Coronary artery (tissue), 2 donors: ENCODE measurements around the gene TSPYL4.

ENCODE experiments used
- DNase-seq: peaks from one replicate; pipeline ENCODE4 v3.0.0-alpha.2; 2017; ENCODE audit warnings: low spot score
- H3K27ac ChIP-seq, 2 donors: fragments of 200-600 bp; sonication (generic); one replicate each; pipeline ENCODE4 v1.5.1; 2016 to 2019
- H3K4me3 ChIP-seq: fragments of 200-600 bp; sonication (generic); 2 replicates; pipeline ENCODE4 v1.5.1; 2016; ENCODE audit warnings: mild to moderate bottlenecking, moderate library complexity
- TF ChIP-seq, protein P1 (sequence below): fragments of 200-600 bp; sonication (generic); IDR thresholded peaks from one replicate; pipeline ENCODE4 v1.5.1; 2019; ENCODE audit warnings: antibody characterized with exemption

TSPYL4 gene

DNA sequence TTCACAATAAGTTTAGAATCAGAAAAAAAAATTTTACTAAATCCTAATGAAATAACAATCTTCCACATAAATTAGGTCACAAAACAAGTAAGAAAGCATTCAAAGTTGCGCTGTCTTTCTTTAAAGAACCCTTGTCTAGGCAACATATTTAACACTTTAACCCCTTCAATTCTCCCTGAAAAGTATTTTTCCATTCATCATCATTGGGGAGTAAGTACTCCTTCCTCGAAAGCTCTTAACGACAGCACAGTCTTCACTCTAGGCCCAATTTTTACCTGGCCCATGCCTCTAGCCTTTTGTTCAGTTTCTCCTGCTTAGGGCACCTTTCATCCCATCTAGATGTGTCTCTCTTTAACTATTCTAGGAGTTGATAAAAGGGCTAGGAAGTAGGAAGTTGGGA lies 23.2 kb upstream of the TSPYL4 start:
- Histone ChIP-seq H3K4me3 (peak overlapping the region; percentile 97), H3K27ac (peak overlapping the region in 1 of 2 donors; percentile 18)
- TF ChIP-seq, protein P1, sequence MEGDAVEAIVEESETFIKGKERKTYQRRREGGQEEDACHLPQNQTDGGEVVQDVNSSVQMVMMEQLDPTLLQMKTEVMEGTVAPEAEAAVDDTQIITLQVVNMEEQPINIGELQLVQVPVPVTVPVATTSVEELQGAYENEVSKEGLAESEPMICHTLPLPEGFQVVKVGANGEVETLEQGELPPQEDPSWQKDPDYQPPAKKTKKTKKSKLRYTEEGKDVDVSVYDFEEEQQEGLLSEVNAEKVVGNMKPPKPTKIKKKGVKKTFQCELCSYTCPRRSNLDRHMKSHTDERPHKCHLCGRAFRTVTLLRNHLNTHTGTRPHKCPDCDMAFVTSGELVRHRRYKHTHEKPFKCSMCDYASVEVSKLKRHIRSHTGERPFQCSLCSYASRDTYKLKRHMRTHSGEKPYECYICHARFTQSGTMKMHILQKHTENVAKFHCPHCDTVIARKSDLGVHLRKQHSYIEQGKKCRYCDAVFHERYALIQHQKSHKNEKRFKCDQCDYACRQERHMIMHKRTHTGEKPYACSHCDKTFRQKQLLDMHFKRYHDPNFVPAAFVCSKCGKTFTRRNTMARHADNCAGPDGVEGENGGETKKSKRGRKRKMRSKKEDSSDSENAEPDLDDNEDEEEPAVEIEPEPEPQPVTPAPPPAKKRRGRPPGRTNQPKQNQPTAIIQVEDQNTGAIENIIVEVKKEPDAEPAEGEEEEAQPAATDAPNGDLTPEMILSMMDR, result no peak
- DNase-seq, result no peak

DNA sequence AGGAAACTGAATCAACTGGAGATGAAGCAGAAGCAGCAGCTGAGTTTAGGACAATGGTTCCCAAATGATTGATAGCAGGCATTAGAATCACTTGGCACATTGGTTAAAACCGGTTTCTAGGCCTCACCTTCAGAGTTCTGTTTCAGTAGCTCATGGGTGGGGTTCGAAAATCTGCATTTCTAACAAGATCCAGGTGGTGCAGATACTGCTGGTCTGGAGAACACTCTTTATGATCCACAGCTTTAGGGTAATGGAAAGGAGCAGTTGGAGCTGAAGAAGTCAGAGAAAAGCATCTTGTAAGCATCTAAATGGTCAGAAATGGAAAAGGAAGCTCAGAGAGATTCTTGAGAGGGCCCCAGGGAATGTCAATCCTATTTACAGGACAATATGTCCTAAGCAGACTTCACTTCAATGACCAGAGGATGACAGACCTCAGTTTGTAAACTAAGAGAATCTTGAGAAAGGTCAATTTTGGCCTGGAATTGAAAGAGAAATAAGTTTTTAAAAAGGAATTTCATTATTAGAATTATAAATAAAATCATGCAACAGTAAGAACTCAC lies 17.4 kb upstream of the TSPYL4 start:
- H3K27ac ChIP-seq, result no peak overlapping the region
- TF ChIP-seq, protein P1, result no peak

DNA sequence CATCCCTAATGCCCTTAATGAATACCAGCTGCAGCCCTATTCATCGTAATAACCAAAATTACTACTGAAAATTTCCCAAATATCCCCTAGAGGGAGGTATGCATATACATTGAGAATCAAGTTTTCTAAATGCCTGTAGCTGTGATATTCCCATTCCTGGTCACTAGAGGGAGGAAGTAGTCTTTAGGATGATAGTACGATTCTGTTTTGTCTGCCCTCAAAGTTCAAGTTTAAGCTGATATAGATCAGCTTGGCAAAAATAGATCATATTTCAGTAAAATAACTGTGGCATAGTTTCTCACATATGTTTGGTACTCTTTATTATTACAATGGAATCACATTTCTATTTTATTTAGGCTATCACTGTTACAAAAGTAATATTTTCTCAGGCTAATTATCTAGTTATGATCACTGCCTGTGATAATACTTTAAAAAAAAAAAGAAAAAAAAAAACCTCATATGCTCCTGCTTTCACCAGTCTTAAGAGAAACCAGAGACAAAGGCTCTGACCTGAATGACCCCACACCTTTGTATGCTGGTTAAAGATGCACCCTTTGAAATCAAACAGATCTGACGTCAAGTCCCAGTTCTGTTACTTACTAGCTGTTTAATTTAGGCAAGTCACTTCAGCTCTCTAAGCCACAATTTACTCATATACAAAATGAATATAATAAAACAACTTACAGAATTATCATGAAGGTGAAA lies 14.9 kb upstream of the TSPYL4 start:
- TF ChIP-seq, protein P1, result peak; percentile 50
- H3K27ac ChIP-seq, result no peak overlapping the region
- no peak for DNase-seq
- no peak overlapping the region for H3K4me3 ChIP-seq

More for the DNA sequence above, 17.4 kb upstream of the TSPYL4 start:
- no peak overlapping the region for H3K4me3 ChIP-seq
- DNase-seq, result no peak

DNA sequence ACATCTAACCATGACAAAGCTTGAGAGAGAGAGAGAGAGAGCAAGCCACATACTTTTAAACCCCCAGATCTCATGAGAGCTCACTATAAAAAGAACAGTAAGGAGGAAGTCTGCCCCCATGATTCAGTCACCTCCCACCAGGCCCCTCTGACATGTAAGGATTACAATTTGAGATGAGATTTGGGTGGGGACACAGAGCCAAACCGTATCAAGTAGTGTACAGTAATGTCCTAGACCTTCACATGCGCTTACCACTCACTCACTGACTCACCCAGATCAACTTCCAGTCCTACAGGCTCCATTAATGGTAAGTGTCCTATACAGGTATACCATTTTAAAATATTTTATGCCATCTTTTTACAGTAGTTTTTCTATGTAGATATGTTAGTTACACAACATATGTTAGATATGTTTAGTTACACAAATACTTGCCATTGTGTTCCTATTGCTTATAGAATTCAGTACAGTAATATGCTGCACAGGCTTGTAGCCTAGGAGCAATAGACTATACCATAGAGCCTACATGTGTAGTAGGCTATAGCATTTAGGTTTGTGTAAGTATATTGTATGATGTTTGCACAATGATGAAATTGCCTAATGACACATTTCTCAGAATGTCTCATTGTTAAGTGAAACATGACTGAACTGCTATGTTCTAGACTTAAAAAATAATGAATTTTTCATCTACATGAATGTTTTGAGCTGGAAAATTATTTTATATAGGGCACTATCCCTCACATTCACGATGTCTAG lies 14.1 kb upstream of the TSPYL4 start:
- no peak overlapping the region for H3K4me3 ChIP-seq
- TF ChIP-seq, protein P1, result no peak
- no peak for DNase-seq
- no peak overlapping the region for H3K27ac ChIP-seq

DNA sequence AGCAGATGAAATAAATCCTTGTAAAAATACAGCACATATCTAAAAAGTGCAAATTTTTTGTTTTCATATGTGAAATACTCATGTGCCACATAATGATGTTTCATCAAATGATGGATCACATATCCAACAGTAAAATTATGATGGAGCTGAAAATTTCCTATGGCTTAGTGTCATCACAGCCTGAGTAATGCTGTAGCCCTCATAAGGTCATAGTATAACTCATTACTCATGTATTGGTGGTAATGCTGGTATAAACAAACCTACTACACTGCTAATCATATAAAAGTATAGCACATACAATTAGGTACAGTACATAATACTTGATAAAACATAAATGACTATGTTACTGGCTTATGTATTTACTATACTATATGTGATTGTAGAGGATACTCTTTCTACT lies 12.9 kb upstream of the TSPYL4 start:
- no peak overlapping the region for H3K4me3 ChIP-seq
- no peak overlapping the region for H3K27ac ChIP-seq
- TF ChIP-seq, protein P1, result no peak
- no peak for DNase-seq

DNA sequence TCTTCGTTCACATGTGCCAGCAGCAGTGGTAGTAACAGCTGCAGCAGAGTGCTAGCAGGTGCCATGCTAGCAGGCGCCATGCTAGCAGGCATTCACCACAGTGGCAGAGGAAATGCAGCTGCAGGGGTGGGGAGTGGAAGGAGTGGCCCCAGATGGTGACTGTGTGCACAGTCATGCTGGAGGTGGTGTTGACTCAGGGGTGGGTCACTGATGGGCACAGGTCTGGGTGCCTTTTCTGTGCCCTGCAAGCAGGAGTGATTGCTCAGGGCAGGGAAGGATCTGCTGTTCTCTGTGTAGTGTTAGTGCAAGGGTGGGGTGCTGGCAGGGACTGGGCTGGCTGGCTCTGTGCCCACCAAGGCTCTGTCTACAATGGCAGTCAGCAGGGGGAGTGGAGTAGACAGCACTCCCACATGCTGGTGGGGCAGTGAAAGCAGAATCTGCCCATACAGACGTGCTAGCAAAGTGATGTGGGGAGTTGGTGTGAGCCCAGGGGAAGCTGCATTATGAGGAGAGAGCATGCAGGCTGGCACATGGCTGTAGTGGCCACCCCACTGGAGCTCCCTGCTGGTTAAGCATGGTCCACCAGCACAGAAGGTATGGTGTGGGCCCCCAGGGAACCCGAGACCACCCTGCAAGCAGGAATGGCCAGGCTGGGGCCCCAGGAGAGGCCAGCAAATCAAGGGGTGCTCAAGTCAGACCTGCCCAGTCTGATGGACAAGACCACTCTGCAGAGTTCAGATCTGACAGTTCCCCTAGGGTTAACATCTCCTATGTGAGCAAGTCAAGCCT lies 11.4 kb upstream of the TSPYL4 start:
- H3K27ac ChIP-seq, result no peak overlapping the region
- no peak for DNase-seq
- TF ChIP-seq, protein P1, result no peak
- no peak overlapping the region for H3K4me3 ChIP-seq
